HepG2 (cell line): ENCODE measurements around the gene TMBIM1. TPM values are rescaled to one million over a fixed set of nuclear protein-coding genes. Genes with fewer than 3 reads are reported as not detected.

Source experiments
- CENPT ChIP-seq: sonication (generic); formaldehyde crosslinking; IDR thresholded peaks from 2 replicates; pipeline ENCODE4 v1.8.0; 2022; ENCODE audit warnings: low read depth, mild to moderate bottlenecking, moderate library complexity, missing genetic modification reagents
- CREB1 ChIP-seq, 2 experiments: fragments of 450-650 bp in 1 of 2; IDR thresholded peaks; 2 replicates each; pipeline ENCODE4 v1.6.1; 2016 to 2017; ENCODE audit warnings: control low read depth in 1 of 2, mild to moderate bottlenecking in 1 of 2, missing compliant biosample characterization in 1 of 2, missing genetic modification characterization in 1 of 2
- HOXD1 ChIP-seq: sonication (generic); formaldehyde crosslinking; IDR thresholded peaks from 2 replicates; pipeline ENCODE4 v1.5.0; 2020; ENCODE audit warnings: missing genetic modification reagents
- ISX ChIP-seq: sonication (generic); formaldehyde crosslinking; conservative IDR thresholded peaks from 2 replicates; pipeline ENCODE4 v1.5.0; 2020; ENCODE audit warnings: missing genetic modification reagents
- KMT2A ChIP-seq: sonication (generic); formaldehyde crosslinking; IDR thresholded peaks from 2 replicates; pipeline ENCODE4 v1.4.0; 2020; ENCODE audit warnings: missing genetic modification reagents
- RARG ChIP-seq: sonication (generic); formaldehyde crosslinking; IDR thresholded peaks from 2 replicates; pipeline ENCODE4 v1.4.0; 2020; ENCODE audit warnings: low read depth, mild to moderate bottlenecking, missing genetic modification reagents
- SALL2 ChIP-seq: sonication (generic); formaldehyde crosslinking; IDR thresholded peaks from 2 replicates; pipeline ENCODE4 v1.8.1; 2023; ENCODE audit warnings: mild to moderate bottlenecking, missing genetic modification reagents, inconsistent platforms
- STAG1 ChIP-seq: sonication (generic); formaldehyde crosslinking; IDR thresholded peaks from 2 replicates; pipeline ENCODE4 v1.4.0; 2020; ENCODE audit warnings: missing genetic modification reagents
- SYNCRIP ChIP-seq: fragments of 200-400 bp; formaldehyde crosslinking; IDR thresholded peaks from 2 replicates; pipeline ENCODE4 v1.6.1; 2018; ENCODE audit warnings: mild to moderate bottlenecking, low read depth, low read length; ENCODE audit not compliant: insufficient read depth
- TAF15 ChIP-seq: fragments of 200-400 bp; formaldehyde crosslinking; IDR thresholded peaks from one replicate; pipeline ENCODE4 v1.6.1; 2018; ENCODE audit warnings: mild to moderate bottlenecking, low read depth, low read length; ENCODE audit not compliant: poor library complexity, severe bottlenecking
- ZFP82 ChIP-seq: sonication (generic); formaldehyde crosslinking; IDR thresholded peaks from 2 replicates; pipeline ENCODE4 v1.5.1; 2020; ENCODE audit warnings: mild to moderate bottlenecking, missing genetic modification reagents, borderline replicate concordance
- ZNF253 ChIP-seq: sonication (generic); formaldehyde crosslinking; IDR thresholded peaks from 2 replicates; pipeline ENCODE4 v1.8.0; 2022; ENCODE audit warnings: mild to moderate bottlenecking, missing genetic modification reagents, borderline replicate concordance
- ZNF432 ChIP-seq: sonication (generic); formaldehyde crosslinking; IDR thresholded peaks from 2 replicates; pipeline ENCODE4 v1.5.0; 2020; ENCODE audit warnings: missing genetic modification reagents, mild to moderate bottlenecking, borderline replicate concordance
- ZNF547 ChIP-seq: sonication (generic); formaldehyde crosslinking; IDR thresholded peaks from 2 replicates; pipeline ENCODE4 v1.5.1; 2020; ENCODE audit warnings: mild to moderate bottlenecking, missing genetic modification reagents
- polyA plus RNA-seq, 8 experiments: library from polyadenylated mRNA; depleted of rRNA in 3 of 8; stranded (reverse) in 7 of 8; unstranded in 1 of 8; fragments of >200 nt; fragmentation: Illumina TruSeq in 4 of 8; extraction: Trizol in 4 of 8; gene quantifications; 2 replicates each; pipeline versions ENCODE4 v1.2.1 to v1.2.3, GENCODE V29; 2011 to 2016; ENCODE audit warnings: low read depth in 4 of 8, missing spikeins in 1 of 8, mixed read lengths in 1 of 8; ENCODE audit not compliant: insufficient read depth in 1 of 8
- total RNA-seq, 5 experiments: library from RNA; depleted of rRNA; stranded (reverse); fragments of >200 nt; fragmentation: Illumina TruSeq; extraction: Trizol; gene quantifications; 2 replicates each; pipeline ENCODE4 v1.2.3, GENCODE V29; 2016; ENCODE audit warnings: low read depth in 1 of 5
- TF ChIP-seq, protein P1 (sequence below): fragments of 450-650 bp; IDR thresholded peaks from 2 replicates; pipeline ENCODE4 v1.6.1; 2017
- TF ChIP-seq, protein P2 (sequence below), 2 experiments: sonication (generic) in 1 of 2; formaldehyde crosslinking in 1 of 2; IDR thresholded peaks; 2 replicates each; pipeline versions ENCODE4 v1.6.1 to v1.9.0; 2014 to 2022; ENCODE audit warnings: antibody characterized with exemption in 1 of 2, borderline replicate concordance in 1 of 2, inconsistent platforms in 1 of 2, low read depth in 1 of 2, missing genetic modification reagents in 1 of 2
- TF ChIP-seq, protein P3 (sequence below): IDR thresholded peaks from 2 replicates; pipeline ENCODE4 v1.6.1; 2016; ENCODE audit warnings: mild to moderate bottlenecking, missing biosample characterization, missing genetic modification reagents
- TF ChIP-seq, protein P4 (sequence below): sonication (generic); formaldehyde crosslinking; IDR thresholded peaks from 2 replicates; pipeline ENCODE4 v1.4.0; 2020; ENCODE audit warnings: mild to moderate bottlenecking, missing genetic modification reagents

The TMBIM1 gene
- total and polyA plus RNA-seq, 2 of the 13 experiments (the other 11 are each of a cell fraction or from before 2014, with no cell fraction given) = 127 to 139 TPM

DNA sequence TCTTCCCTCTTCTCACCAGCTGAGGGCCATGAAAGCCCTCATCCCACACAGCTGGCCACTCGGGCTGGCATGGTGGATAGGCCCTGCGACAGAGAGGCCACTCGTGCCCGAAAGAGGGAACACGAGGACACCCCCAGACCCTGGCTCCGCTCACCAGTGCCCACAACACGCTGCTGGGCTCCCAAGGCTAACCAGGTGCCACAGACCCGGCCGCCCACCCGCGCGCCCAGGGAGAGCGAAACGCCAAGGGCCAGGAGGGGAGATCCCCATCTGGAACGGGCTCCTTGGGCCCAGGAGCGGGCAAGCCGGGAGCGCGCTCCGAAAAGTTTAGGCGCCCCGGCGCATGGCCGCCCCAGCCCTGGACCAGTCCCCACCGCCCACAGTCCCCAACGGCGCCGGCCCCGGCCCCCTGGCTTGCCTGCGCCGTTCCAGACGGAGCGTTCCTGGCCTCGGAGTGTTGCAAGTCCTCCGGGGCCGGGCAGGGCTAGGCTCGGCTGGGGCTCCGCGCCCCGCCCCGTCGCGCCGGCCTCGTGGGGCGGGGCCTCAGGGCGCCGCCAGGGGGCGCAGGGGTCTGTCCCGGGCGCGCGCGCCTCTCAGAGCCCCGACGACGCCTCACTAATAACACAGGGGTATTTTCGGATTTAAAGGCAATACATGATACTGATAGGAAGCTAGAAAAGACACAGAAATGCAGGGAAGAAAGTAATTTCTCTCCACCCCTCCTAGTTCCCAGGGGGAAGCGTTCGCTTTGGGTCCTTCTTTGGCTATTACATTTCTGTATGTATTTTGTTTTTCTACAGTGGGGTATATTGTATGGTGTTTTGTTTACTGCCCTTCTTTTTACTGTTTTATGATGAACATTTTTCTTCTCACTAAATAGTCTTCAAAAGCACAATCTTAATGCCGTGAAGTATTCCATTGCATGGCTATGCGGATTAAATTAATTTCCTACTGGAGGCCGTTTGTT is at the start of gene TMBIM1 (continued):
- TF ChIP-seq, protein P1, sequence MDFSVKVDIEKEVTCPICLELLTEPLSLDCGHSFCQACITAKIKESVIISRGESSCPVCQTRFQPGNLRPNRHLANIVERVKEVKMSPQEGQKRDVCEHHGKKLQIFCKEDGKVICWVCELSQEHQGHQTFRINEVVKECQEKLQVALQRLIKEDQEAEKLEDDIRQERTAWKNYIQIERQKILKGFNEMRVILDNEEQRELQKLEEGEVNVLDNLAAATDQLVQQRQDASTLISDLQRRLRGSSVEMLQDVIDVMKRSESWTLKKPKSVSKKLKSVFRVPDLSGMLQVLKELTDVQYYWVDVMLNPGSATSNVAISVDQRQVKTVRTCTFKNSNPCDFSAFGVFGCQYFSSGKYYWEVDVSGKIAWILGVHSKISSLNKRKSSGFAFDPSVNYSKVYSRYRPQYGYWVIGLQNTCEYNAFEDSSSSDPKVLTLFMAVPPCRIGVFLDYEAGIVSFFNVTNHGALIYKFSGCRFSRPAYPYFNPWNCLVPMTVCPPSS = no peak
- TF ChIP-seq CENPT (CRISPR knock-in tag) = no peak
- 0 out of 2 replicates have a peak, but pooled peaks have one; percentile 83 for TF ChIP-seq ZFP82 (CRISPR knock-in tag)
- TF ChIP-seq, protein P2, sequence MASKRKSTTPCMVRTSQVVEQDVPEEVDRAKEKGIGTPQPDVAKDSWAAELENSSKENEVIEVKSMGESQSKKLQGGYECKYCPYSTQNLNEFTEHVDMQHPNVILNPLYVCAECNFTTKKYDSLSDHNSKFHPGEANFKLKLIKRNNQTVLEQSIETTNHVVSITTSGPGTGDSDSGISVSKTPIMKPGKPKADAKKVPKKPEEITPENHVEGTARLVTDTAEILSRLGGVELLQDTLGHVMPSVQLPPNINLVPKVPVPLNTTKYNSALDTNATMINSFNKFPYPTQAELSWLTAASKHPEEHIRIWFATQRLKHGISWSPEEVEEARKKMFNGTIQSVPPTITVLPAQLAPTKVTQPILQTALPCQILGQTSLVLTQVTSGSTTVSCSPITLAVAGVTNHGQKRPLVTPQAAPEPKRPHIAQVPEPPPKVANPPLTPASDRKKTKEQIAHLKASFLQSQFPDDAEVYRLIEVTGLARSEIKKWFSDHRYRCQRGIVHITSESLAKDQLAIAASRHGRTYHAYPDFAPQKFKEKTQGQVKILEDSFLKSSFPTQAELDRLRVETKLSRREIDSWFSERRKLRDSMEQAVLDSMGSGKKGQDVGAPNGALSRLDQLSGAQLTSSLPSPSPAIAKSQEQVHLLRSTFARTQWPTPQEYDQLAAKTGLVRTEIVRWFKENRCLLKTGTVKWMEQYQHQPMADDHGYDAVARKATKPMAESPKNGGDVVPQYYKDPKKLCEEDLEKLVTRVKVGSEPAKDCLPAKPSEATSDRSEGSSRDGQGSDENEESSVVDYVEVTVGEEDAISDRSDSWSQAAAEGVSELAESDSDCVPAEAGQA (IDR thresholded peaks at IDR 0.05; ENCODE audit: low read depth) = no peak
- TF ChIP-seq, protein P2 (CRISPR knock-in tag; IDR thresholded peaks at IDR 0.05; ENCODE audit: borderline replicate concordance) = peak; percentile 30; the same call in 1 of the 2 replicates
- peak; percentile 75 for TF ChIP-seq KMT2A (CRISPR knock-in tag)
- TF ChIP-seq CREB1 (IDR thresholded peaks at IDR 0.05) = no peak; the same call in 1 of the 2 replicates
- no peak for TF ChIP-seq CREB1 (CRISPR knock-in tag; IDR thresholded peaks at IDR 0.05)
- no peak for TF ChIP-seq SYNCRIP
- TF ChIP-seq RARG (CRISPR knock-in tag) = no peak
- TF ChIP-seq ZNF547 (CRISPR knock-in tag) = peak; percentile 38
- TF ChIP-seq STAG1 (CRISPR knock-in tag) = peak; percentile 56
- TF ChIP-seq HOXD1 = peak; percentile 43; the same call in 1 of the 2 replicates
- TF ChIP-seq, protein P3, sequence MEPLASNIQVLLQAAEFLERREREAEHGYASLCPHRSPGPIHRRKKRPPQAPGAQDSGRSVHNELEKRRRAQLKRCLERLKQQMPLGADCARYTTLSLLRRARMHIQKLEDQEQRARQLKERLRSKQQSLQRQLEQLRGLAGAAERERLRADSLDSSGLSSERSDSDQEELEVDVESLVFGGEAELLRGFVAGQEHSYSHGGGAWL (CRISPR knock-in tag) = peak; percentile 78
- peak; percentile 76; the same call in 1 of the 2 replicates for TF ChIP-seq ISX (CRISPR knock-in tag)
- TF ChIP-seq SALL2 (CRISPR knock-in tag) = peak; percentile 52; the same call in 1 of the 2 replicates
- no peak for TF ChIP-seq ZNF432 (CRISPR knock-in tag)
- TF ChIP-seq TAF15 = no peak
- TF ChIP-seq, protein P4, sequence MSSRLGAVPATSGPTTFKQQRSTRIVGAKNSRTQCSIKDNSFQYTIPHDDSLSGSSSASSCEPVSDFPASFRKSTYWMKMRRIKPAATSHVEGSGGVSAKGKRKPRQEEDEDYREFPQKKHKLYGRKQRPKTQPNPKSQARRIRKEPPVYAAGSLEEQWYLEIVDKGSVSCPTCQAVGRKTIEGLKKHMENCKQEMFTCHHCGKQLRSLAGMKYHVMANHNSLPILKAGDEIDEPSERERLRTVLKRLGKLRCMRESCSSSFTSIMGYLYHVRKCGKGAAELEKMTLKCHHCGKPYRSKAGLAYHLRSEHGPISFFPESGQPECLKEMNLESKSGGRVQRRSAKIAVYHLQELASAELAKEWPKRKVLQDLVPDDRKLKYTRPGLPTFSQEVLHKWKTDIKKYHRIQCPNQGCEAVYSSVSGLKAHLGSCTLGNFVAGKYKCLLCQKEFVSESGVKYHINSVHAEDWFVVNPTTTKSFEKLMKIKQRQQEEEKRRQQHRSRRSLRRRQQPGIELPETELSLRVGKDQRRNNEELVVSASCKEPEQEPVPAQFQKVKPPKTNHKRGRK (CRISPR knock-in tag) = no peak
- TF ChIP-seq ZNF253 (CRISPR knock-in tag) = no peak; the same call in 1 of the 2 replicates
